ENCODE measurements around the gene SCFD2. TPM values are rescaled to one million over a fixed set of nuclear protein-coding genes. Genes with fewer than 3 reads are reported as not detected.
"Not testable (repeated sequence)": the region's sequence is repeated elsewhere in the genome, so short reads cannot be mapped to it uniquely, and the experiment has no call there.

SCFD2 gene
- total RNA-seq, 1 donor from 2014 or later: 29.9 TPM

GRCh38 chr4:53059256-53059655 is 306.6 kb downstream of the SCFD2 start:
- intact Hi-C loops (cut with micrococcal nuclease): no loop called here

- intact Hi-C loops (cut with micrococcal nuclease): no loop called here
Measured at GRCh38 chr4:53057679-53058078, 308.2 kb downstream of the SCFD2 start.

GRCh38 chr4:53057108-53057507 is 308.8 kb downstream of the SCFD2 start:
- intact Hi-C loops (cut with micrococcal nuclease): not testable (repeated sequence)

GRCh38 chr4:53055716-53056403 is 310.0 kb downstream of the SCFD2 start:
- intact Hi-C loops (cut with micrococcal nuclease): no loop called here

GRCh38 chr4:53055274-53055673 is 310.6 kb downstream of the SCFD2 start:
- intact Hi-C loops (cut with micrococcal nuclease): no loop called here

- intact Hi-C loops (cut with micrococcal nuclease): no loop called here
Measured at GRCh38 chr4:53050361-53050774, 315.5 kb downstream of the SCFD2 start.

GRCh38 chr4:53049528-53049927 is 316.3 kb downstream of the SCFD2 start:
- intact Hi-C loops (cut with micrococcal nuclease): no loop called here

GRCh38 chr4:53044651-53044960 is 321.3 kb downstream of the SCFD2 start:
- intact Hi-C loops (cut with micrococcal nuclease): no loop called here

- intact Hi-C loops (cut with micrococcal nuclease): no loop called here
Measured at GRCh38 chr4:53043891-53044650, 321.8 kb downstream of the SCFD2 start.

- intact Hi-C loops (cut with micrococcal nuclease): no loop called here
Measured at GRCh38 chr4:53043055-53043454, 322.8 kb downstream of the SCFD2 start.

GRCh38 chr4:53040851-53041250 is 325.0 kb downstream of the SCFD2 start:
- intact Hi-C loops (cut with micrococcal nuclease): no loop called here

GRCh38 chr4:53040459-53040815 is 325.4 kb downstream of the SCFD2 start:
- intact Hi-C loops (cut with micrococcal nuclease): no loop called here

GRCh38 chr4:53039741-53040458 is 326.0 kb downstream of the SCFD2 start:
- intact Hi-C loops (cut with micrococcal nuclease): no loop called here

GRCh38 chr4:53037892-53038291 is 328.0 kb downstream of the SCFD2 start:
- intact Hi-C loops (cut with micrococcal nuclease): no loop called here

GRCh38 chr4:53032908-53033307 is 333.0 kb downstream of the SCFD2 start:
- intact Hi-C loops (cut with micrococcal nuclease): not testable (repeated sequence)

GRCh38 chr4:53026233-53026632 is 339.6 kb downstream of the SCFD2 start:
- intact Hi-C loops (cut with micrococcal nuclease): no loop called here

GRCh38 chr4:53023677-53024299 is 342.1 kb downstream of the SCFD2 start:
- intact Hi-C loops (cut with micrococcal nuclease): no loop called here

- intact Hi-C loops (cut with micrococcal nuclease): no loop called here
Measured at GRCh38 chr4:53022513-53023100, 343.3 kb downstream of the SCFD2 start.

- intact Hi-C loops (cut with micrococcal nuclease): no loop called here
Measured at GRCh38 chr4:53021754-53022512, 343.9 kb downstream of the SCFD2 start.

GRCh38 chr4:53019485-53020382 is 346.1 kb downstream of the SCFD2 start:
- intact Hi-C loops (cut with micrococcal nuclease): loop anchor here (10.0 kb wide), 5 partner anchors 175 to 1215 kb away; partner anchors contain the start of gene FIP1L1
